SK-N-SH (cell line): ENCODE results near the gene TOMM70.

ENCODE experiments used
- CTCF ChIP-seq: fragments of 200-600 bp; sonication (generic); IDR thresholded peaks from 2 replicates; pipeline ENCODE4 v1.6.1; 2017; ENCODE audit warnings: antibody characterized with exemption, mild to moderate bottlenecking, moderate library complexity
- FOXM1 ChIP-seq: IDR thresholded peaks from 2 replicates; pipeline ENCODE4 v1.4.0; 2012; ENCODE audit warnings: low read depth, mild to moderate bottlenecking
- GABPA ChIP-seq: IDR thresholded peaks from 2 replicates; pipeline ENCODE4 v1.4.0; 2012; ENCODE audit warnings: low read depth, mild to moderate bottlenecking
- MAX ChIP-seq: IDR thresholded peaks from 2 replicates; pipeline ENCODE4 v1.4.0; 2012; ENCODE audit warnings: low read depth
- NRF1 ChIP-seq: IDR thresholded peaks from 2 replicates; pipeline ENCODE4 v1.6.1; 2012; ENCODE audit warnings: low read depth, mild to moderate bottlenecking, low read length
- POLR2AphosphoS5 ChIP-seq: IDR thresholded peaks from 2 replicates; pipeline ENCODE4 v1.6.1; 2012; ENCODE audit warnings: low read depth, low read length
- USF2 ChIP-seq: fragments of 150-350 bp; IDR thresholded peaks from 2 replicates; pipeline ENCODE4 v1.6.1; 2017; ENCODE audit warnings: antibody characterized with exemption, low read length, low read depth, borderline replicate concordance
- YY1 ChIP-seq: IDR thresholded peaks from 2 replicates; pipeline ENCODE4 v1.4.0; 2012; ENCODE audit warnings: low read depth, mild to moderate bottlenecking

- TF ChIP-seq CTCF (no peak), USF2 (no peak), MAX (no peak), POLR2AphosphoS5 (no peak), GABPA (no peak), YY1 (no peak), FOXM1 (no peak), NRF1 (no peak)
Observed at GRCh38 chr3:100330651-100331050, 70.2 kb downstream of the TOMM70 start.
